Measurements from ENCODE around the gene DKK3. TPM values are rescaled to one million over a fixed set of nuclear protein-coding genes. Genes with fewer than 3 reads are reported as not detected.
A peak's percentile ranks its signal among the peaks of the same experiment; 100 is the strongest.

Gene DKK3
- total and polyA plus RNA-seq, 5 donors: 2,307 to 3,299 (median 2,883) TPM

- 57% methylated on average over 15 of the region's 15 CpGs for WGBS
- peak; percentile 64 to 65 for ATAC-seq
- intact Hi-C loops (cut with DNase I): no loop called here
- H3K4me3 ChIP-seq (ENCODE audit: low read length): no peak overlapping the region
- H3K4me1 ChIP-seq (ENCODE audit: control insufficient read depth, insufficient read depth, low read length): peaks cover 18% of the 10 kb centered on the region
- H3K27me3 ChIP-seq (ENCODE audit: control insufficient read depth, insufficient read depth): no peaks in the 10 kb centered on the region
- peak; percentile 82 to 94 (median 91) for DNase-seq
- H3K9me3 ChIP-seq (ENCODE audit: control insufficient read depth, low read length): no peaks in the 10 kb centered on the region
- peak overlapping the region; percentile 40 for H3K27ac ChIP-seq (ENCODE audit: low read length)
Observed at GRCh38 chr11:11966826-11967668, 41.4 kb downstream of the DKK3 start.

GRCh38 chr11:11966354-11966741 is 42.1 kb downstream of the DKK3 start:
- Histone ChIP-seq H3K9me3 (ENCODE audit: control insufficient read depth, low read length) (no peaks in the 10 kb centered on the region), H3K4me1 (ENCODE audit: control insufficient read depth, insufficient read depth, low read length) (peaks cover 20% of the 10 kb centered on the region), H3K27me3 (ENCODE audit: control insufficient read depth, insufficient read depth) (no peaks in the 10 kb centered on the region), H3K27ac (ENCODE audit: low read length) (peak overlapping the region; percentile 39), H3K4me3 (ENCODE audit: low read length) (no peak overlapping the region)
- intact Hi-C loops (cut with DNase I): no loop called here
- peak in 1 of 3 donors; percentile 19 for DNase-seq
- ATAC-seq: no peak
- 93% methylated on average over 7 of the region's 7 CpGs for WGBS

GRCh38 chr11:11965656-11966353 is 42.6 kb downstream of the DKK3 start:
- no peaks in the 10 kb centered on the region for H3K9me3 ChIP-seq (ENCODE audit: control insufficient read depth, low read length)
- 87% methylated on average over 10 of the region's 10 CpGs for WGBS
- intact Hi-C loops (cut with DNase I): no loop called here
- no peaks in the 10 kb centered on the region for H3K27me3 ChIP-seq (ENCODE audit: control insufficient read depth, insufficient read depth)
- DNase-seq (peak in 2 of 3 donors; percentile 58 to 62), ATAC-seq (no peak)
- peaks cover 21% of the 10 kb centered on the region for H3K4me1 ChIP-seq (ENCODE audit: control insufficient read depth, insufficient read depth, low read length)
- H3K4me3 ChIP-seq (ENCODE audit: low read length): no peak overlapping the region
- H3K27ac ChIP-seq (ENCODE audit: low read length): peak overlapping the region; percentile 44

- DNase-seq (peak in 1 of 3 donors; percentile 37), ATAC-seq (no peak)
- Histone ChIP-seq H3K27ac (ENCODE audit: low read length) (peak overlapping the region; percentile 44), H3K4me1 (ENCODE audit: control insufficient read depth, insufficient read depth, low read length) (peaks cover 17% of the 10 kb centered on the region), H3K27me3 (ENCODE audit: control insufficient read depth, insufficient read depth) (no peaks in the 10 kb centered on the region), H3K9me3 (ENCODE audit: control insufficient read depth, low read length) (no peaks in the 10 kb centered on the region), H3K4me3 (ENCODE audit: low read length) (no peak overlapping the region)
- intact Hi-C loops (cut with DNase I): no loop called here
- WGBS: 78% methylated on average over 3 of the region's 3 CpGs
Observed at GRCh38 chr11:11965192-11965591, 43.2 kb downstream of the DKK3 start.

- Histone ChIP-seq H3K27me3 (ENCODE audit: control insufficient read depth, insufficient read depth) (no peaks in the 10 kb centered on the region), H3K4me3 (ENCODE audit: low read length) (no peak overlapping the region), H3K4me1 (ENCODE audit: control insufficient read depth, insufficient read depth, low read length) (peaks cover 14% of the 10 kb centered on the region), H3K9me3 (ENCODE audit: control insufficient read depth, low read length) (no peaks in the 10 kb centered on the region), H3K27ac (ENCODE audit: low read length) (peak overlapping the region; percentile 53)
- intact Hi-C loops (cut with DNase I): no loop called here
- WGBS: 82% methylated on average over 5 of the region's 5 CpGs
- DNase-seq (peak in 2 of 3 donors; percentile 31 to 57), ATAC-seq (no peak)
Observed at GRCh38 chr11:11964774-11965150, 43.7 kb downstream of the DKK3 start.

- WGBS: 53% methylated on average over 15 of the region's 15 CpGs
- Histone ChIP-seq H3K4me1 (ENCODE audit: control insufficient read depth, insufficient read depth, low read length) (peaks cover 7% of the 10 kb centered on the region), H3K27ac (ENCODE audit: low read length) (peak overlapping the region; percentile 73), H3K9me3 (ENCODE audit: control insufficient read depth, low read length) (no peaks in the 10 kb centered on the region), H3K4me3 (ENCODE audit: low read length) (no peak overlapping the region), H3K27me3 (ENCODE audit: control insufficient read depth, insufficient read depth) (no peaks in the 10 kb centered on the region)
- ATAC-seq (peak; percentile 10 to 36), DNase-seq (peak in 2 of 3 donors; percentile 53 to 67)
- intact Hi-C loops (cut with DNase I): no loop called here
Observed at GRCh38 chr11:11963842-11964773, 44.3 kb downstream of the DKK3 start.

- peaks cover 7% of the 10 kb centered on the region for H3K4me1 ChIP-seq (ENCODE audit: control insufficient read depth, insufficient read depth, low read length)
- 88% methylated on average over 7 of the region's 7 CpGs for WGBS
- DNase-seq: no peak
- H3K4me3 ChIP-seq (ENCODE audit: low read length): no peak overlapping the region
- no peaks in the 10 kb centered on the region for H3K27me3 ChIP-seq (ENCODE audit: control insufficient read depth, insufficient read depth)
- H3K9me3 ChIP-seq (ENCODE audit: control insufficient read depth, low read length): no peaks in the 10 kb centered on the region
- no peak overlapping the region for H3K27ac ChIP-seq (ENCODE audit: low read length)
- ATAC-seq: no peak
- intact Hi-C loops (cut with DNase I): no loop called here
Observed at GRCh38 chr11:11963067-11963466, 45.4 kb downstream of the DKK3 start.

GRCh38 chr11:11961399-11962028 is 46.9 kb downstream of the DKK3 start:
- Histone ChIP-seq H3K9me3 (ENCODE audit: control insufficient read depth, low read length) (no peaks in the 10 kb centered on the region), H3K27ac (ENCODE audit: low read length) (peak overlapping the region; percentile 6), H3K4me3 (ENCODE audit: low read length) (no peak overlapping the region), H3K4me1 (ENCODE audit: control insufficient read depth, insufficient read depth, low read length) (peaks cover 7% of the 10 kb centered on the region), H3K27me3 (ENCODE audit: control insufficient read depth, insufficient read depth) (no peaks in the 10 kb centered on the region)
- peak in 2 of 3 donors; percentile 23 to 39 for DNase-seq
- intact Hi-C loops (cut with DNase I): no loop called here
- ATAC-seq: no peak
- 98% methylated on average over 3 of the region's 3 CpGs for WGBS

- intact Hi-C loops (cut with DNase I): no loop called here
- no peak for ATAC-seq
- H3K4me1 ChIP-seq (ENCODE audit: control insufficient read depth, insufficient read depth, low read length): peaks cover 7% of the 10 kb centered on the region
Observed at GRCh38 chr11:11960687-11961086, 47.7 kb downstream of the DKK3 start.

GRCh38 chr11:11959601-11960000 is 48.8 kb downstream of the DKK3 start:
- H3K9me3 ChIP-seq (ENCODE audit: control insufficient read depth, low read length): no peaks in the 10 kb centered on the region
- H3K27ac ChIP-seq (ENCODE audit: low read length): peak overlapping the region; percentile 26
- H3K4me1 ChIP-seq (ENCODE audit: control insufficient read depth, insufficient read depth, low read length): peaks cover 4% of the 10 kb centered on the region
- DNase-seq: no peak
- no peak for ATAC-seq
- H3K4me3 ChIP-seq (ENCODE audit: low read length): no peak overlapping the region
- H3K27me3 ChIP-seq (ENCODE audit: control insufficient read depth, insufficient read depth): no peaks in the 10 kb centered on the region
- intact Hi-C loops (cut with DNase I): loop anchor here in 1 of 4 donors (10.0 kb wide), 1 partner anchor 65 kb away; no protein-coding TSS in a partner anchor

More at GRCh38 chr11:11960687-11961086, 47.7 kb downstream of the DKK3 start:
- H3K4me3 ChIP-seq (ENCODE audit: low read length): no peak overlapping the region
- no peaks in the 10 kb centered on the region for H3K9me3 ChIP-seq (ENCODE audit: control insufficient read depth, low read length)
- DNase-seq: no peak
- WGBS: 79% methylated on average over 1 of the region's 1 CpG
- H3K27me3 ChIP-seq (ENCODE audit: control insufficient read depth, insufficient read depth): no peaks in the 10 kb centered on the region
- peak overlapping the region; percentile 42 for H3K27ac ChIP-seq (ENCODE audit: low read length)
